ENCODE results near the gene NSD1. TPM values are rescaled to one million over a fixed set of nuclear protein-coding genes. Genes with fewer than 3 reads are reported as not detected.

Gene NSD1
- total RNA-seq, 1 experiment from 2014 or later = 62.2 TPM

DNA sequence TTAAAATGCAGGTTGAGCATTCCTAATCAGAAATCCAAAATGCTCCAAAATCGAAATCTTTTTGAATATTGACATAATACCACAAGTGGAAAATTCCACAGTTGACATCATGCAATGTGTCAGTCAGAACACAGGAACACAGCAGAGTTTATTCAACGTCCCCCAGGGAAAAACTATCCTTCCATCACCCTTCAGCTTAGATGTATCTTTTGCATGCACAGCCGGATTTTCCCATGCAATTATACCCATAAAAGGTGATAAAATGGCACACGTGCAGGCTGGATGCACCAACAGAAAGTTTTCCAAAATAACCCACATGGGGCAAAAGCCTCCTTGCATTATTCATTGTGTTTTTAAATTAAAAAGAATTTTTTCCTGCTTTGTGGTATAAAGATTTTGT lies 98.8 kb downstream of the NSD1 start:
- Histone ChIP-seq H4K20me1 (ENCODE audit: insufficient read depth) (peaks cover 24% of the 10 kb centered on the region), H3K4me2 (no peak overlapping the region), H2AFZ (no peak overlapping the region), H3K27me3 (ENCODE audit: insufficient read depth, low read depth) (no peaks in the 10 kb centered on the region), H3K36me3 (ENCODE audit: low read depth) (no peaks in the 10 kb centered on the region; the same call in 1 of the 2 replicates), H3F3A (ENCODE audit: insufficient read depth, low read depth) (no peaks in the 10 kb centered on the region; the same call in 1 of the 2 replicates), H3K79me2 (ENCODE audit: low read depth) (peaks cover 9% of the 10 kb centered on the region; the same call in 1 of the 2 replicates), H3K9me2 (ENCODE audit: insufficient read depth) (no peaks in the 10 kb centered on the region), H3K27ac (no peak overlapping the region), H3K4me3 (no peak overlapping the region), H3K4me1 (replicated peaks; ENCODE audit: insufficient read depth) (no peaks in the 10 kb centered on the region), H3K9me3 (ENCODE audit: insufficient read depth, low read depth) (no peaks in the 10 kb centered on the region)
- TF ChIP-seq EZH2 (IDR thresholded peaks at IDR 0.05; ENCODE audit: low read depth) = no peak
- TF ChIP-seq, protein P1, sequence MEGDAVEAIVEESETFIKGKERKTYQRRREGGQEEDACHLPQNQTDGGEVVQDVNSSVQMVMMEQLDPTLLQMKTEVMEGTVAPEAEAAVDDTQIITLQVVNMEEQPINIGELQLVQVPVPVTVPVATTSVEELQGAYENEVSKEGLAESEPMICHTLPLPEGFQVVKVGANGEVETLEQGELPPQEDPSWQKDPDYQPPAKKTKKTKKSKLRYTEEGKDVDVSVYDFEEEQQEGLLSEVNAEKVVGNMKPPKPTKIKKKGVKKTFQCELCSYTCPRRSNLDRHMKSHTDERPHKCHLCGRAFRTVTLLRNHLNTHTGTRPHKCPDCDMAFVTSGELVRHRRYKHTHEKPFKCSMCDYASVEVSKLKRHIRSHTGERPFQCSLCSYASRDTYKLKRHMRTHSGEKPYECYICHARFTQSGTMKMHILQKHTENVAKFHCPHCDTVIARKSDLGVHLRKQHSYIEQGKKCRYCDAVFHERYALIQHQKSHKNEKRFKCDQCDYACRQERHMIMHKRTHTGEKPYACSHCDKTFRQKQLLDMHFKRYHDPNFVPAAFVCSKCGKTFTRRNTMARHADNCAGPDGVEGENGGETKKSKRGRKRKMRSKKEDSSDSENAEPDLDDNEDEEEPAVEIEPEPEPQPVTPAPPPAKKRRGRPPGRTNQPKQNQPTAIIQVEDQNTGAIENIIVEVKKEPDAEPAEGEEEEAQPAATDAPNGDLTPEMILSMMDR (conservative IDR thresholded peaks at IDR 0.05) = no peak
- no TSS peak for BruUV-seq (replicated peaks)
- CTCF ChIA-PET = no interaction called here
- no peak for DNase-seq
- POLR2A ChIA-PET (ENCODE audit: unreplicated experiment) = no interaction called here
- intact Hi-C loops (cut with micrococcal nuclease; ENCODE audit: unreplicated experiment) = no loop called here

DNA sequence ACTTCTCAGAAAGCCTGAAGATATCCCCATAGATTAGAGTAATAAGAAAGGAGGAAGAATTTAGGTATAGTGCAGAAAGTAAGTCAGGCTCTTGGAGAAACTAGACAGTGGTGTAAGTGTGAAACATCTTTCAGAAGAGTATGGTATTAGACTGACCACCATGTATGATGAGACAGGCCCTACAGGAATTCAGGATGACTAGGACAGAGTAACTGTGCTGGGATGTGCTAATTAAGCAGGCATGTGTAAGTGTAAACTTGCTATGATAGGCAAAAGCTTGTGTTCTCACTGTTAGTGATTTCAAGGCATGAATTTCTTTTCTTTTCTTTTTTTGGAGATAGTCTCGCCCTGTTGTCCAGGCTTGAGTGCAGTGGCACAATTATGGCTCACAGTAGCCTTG lies 99.2 kb downstream of the NSD1 start:
- DNase-seq = no peak
- Histone ChIP-seq H3K4me3 (no peak overlapping the region), H3K27ac (no peak overlapping the region), H3F3A (ENCODE audit: insufficient read depth, low read depth) (no peaks in the 10 kb centered on the region; the same call in 1 of the 2 replicates), H3K4me1 (replicated peaks; ENCODE audit: insufficient read depth) (no peaks in the 10 kb centered on the region), H2AFZ (no peak overlapping the region), H4K20me1 (ENCODE audit: insufficient read depth) (peaks cover 24% of the 10 kb centered on the region), H3K27me3 (ENCODE audit: insufficient read depth, low read depth) (no peaks in the 10 kb centered on the region), H3K9me2 (ENCODE audit: insufficient read depth) (no peaks in the 10 kb centered on the region), H3K9me3 (ENCODE audit: insufficient read depth, low read depth) (no peaks in the 10 kb centered on the region), H3K36me3 (ENCODE audit: low read depth) (peaks cover 3% of the 10 kb centered on the region; the same call in 1 of the 2 replicates), H3K79me2 (ENCODE audit: low read depth) (peaks cover 9% of the 10 kb centered on the region; the same call in 1 of the 2 replicates), H3K4me2 (no peak overlapping the region)
- BruUV-seq (replicated peaks) = no TSS peak
- intact Hi-C loops (cut with micrococcal nuclease; ENCODE audit: unreplicated experiment) = no loop called here
- POLR2A ChIA-PET (ENCODE audit: unreplicated experiment) = no interaction called here
- TF ChIP-seq EZH2 (IDR thresholded peaks at IDR 0.05; ENCODE audit: low read depth) = no peak
- TF ChIP-seq, protein P1 (conservative IDR thresholded peaks at IDR 0.05) = no peak
- CTCF ChIA-PET = interaction anchor here (0.6 kb wide), 1 partner anchor 170 kb away, joined by 7 read pairs; no protein-coding TSS in a partner anchor

DNA sequence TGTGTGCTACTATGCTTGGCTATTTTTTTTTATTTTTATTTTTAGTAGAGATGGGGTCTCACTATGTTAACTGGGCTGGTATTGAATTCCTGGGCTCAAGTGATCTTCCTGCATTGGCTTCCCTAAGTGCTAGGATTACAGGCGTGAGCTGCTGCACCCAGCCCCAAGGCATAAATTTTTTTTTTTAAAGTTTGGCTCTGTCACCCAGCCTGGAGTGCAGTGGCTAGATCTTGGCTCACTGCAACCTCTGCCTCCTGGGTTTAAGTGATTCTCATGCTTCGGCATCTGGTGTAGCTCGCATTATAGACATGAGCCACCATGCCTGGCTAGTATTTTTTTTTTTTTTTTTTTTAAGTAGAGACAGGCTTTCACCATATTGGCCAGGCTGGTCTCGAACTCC lies 99.6 kb downstream of the NSD1 start:
- no peaks in the 10 kb centered on the region for H3K4me1 ChIP-seq (replicated peaks; ENCODE audit: insufficient read depth)
- intact Hi-C loops (cut with micrococcal nuclease; ENCODE audit: unreplicated experiment) = no loop called here
- CTCF ChIA-PET = interaction anchor here (0.6 kb wide), 1 partner anchor 170 kb away, joined by 7 read pairs; no protein-coding TSS in a partner anchor
- peaks cover 5% of the 10 kb centered on the region; the same call in 1 of the 2 replicates for H3K36me3 ChIP-seq (ENCODE audit: low read depth)
- no peaks in the 10 kb centered on the region; the same call in 1 of the 2 replicates for H3F3A ChIP-seq (ENCODE audit: insufficient read depth, low read depth)
- H3K9me3 ChIP-seq (ENCODE audit: insufficient read depth, low read depth) = no peaks in the 10 kb centered on the region
- TF ChIP-seq EZH2 (IDR thresholded peaks at IDR 0.05; ENCODE audit: low read depth) = no peak
- TF ChIP-seq, protein P1 (conservative IDR thresholded peaks at IDR 0.05) = no peak
- no peak overlapping the region for H3K4me3 ChIP-seq
- DNase-seq = no peak
- peaks cover 24% of the 10 kb centered on the region for H4K20me1 ChIP-seq (ENCODE audit: insufficient read depth)
- H3K9me2 ChIP-seq (ENCODE audit: insufficient read depth) = no peaks in the 10 kb centered on the region
- no TSS peak for BruUV-seq (replicated peaks)
- H2AFZ ChIP-seq = no peak overlapping the region
- H3K79me2 ChIP-seq (ENCODE audit: low read depth) = 0 out of 2 replicates have a peak, but pooled peaks cover 9% of the 10 kb centered on the region
- H3K27ac ChIP-seq = no peak overlapping the region
- no peak overlapping the region for H3K4me2 ChIP-seq
- H3K27me3 ChIP-seq (ENCODE audit: insufficient read depth, low read depth) = no peaks in the 10 kb centered on the region
- POLR2A ChIA-PET (ENCODE audit: unreplicated experiment) = no interaction called here
